Smooth muscle cell of the pulmonary artery (primary cell): ENCODE results near the gene SRPRB. TPM values are rescaled to one million over a fixed set of nuclear protein-coding genes. Genes with fewer than 3 reads are reported as not detected.

Experiments used
- total RNA-seq: library from RNA; depleted of rRNA; stranded (reverse); fragments of >200 nt; gene quantifications from 2 replicates; pipeline ENCODE4 v1.2.3, GENCODE V29; 2014

SRPRB gene, protein sequence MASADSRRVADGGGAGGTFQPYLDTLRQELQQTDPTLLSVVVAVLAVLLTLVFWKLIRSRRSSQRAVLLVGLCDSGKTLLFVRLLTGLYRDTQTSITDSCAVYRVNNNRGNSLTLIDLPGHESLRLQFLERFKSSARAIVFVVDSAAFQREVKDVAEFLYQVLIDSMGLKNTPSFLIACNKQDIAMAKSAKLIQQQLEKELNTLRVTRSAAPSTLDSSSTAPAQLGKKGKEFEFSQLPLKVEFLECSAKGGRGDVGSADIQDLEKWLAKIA
- 115 and 123 TPM in 2 replicates for total RNA-seq

DNA sequence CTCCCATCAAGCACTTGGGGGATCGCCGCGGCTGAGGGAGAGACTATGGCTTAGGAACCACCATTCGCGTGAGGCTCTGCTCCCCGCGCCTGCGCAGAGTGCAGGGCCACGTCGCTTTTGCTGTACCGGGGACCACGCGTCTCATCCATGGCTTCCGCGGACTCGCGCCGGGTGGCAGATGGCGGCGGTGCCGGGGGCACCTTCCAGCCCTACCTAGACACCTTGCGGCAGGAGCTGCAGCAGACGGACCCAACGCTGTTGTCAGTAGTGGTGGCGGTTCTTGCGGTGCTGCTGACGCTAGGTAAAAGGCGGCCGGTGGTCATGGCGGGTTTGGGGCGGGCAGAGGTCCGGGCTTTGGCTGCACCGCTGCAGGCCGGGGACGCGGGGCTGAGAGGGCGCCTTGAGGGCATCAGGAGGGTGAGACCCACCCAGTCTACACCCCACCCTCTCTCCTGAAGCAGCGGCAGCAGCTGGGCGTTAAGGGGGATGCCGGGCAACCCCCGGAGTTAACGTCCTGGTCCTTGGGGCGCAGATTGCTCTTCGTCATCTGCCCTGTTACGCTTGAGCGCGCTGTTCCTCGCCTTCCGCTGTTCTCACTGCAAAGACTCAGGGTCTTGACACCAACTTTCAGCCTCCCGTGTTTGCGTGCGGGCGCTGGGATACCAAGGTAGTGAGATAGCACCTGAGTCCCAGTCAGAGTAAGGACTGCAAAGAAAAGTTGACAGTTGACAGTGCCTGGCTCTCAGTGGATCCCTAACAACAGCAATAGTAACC, at the start of gene SRPRB:
TSS of gene SRPRB (plus strand) at position 114 of the 774 bp plus-strand sequence. CDS start at position 148, 34 bp downstream.

Other genes starting within 250 kb of the SRPRB start
- 153 and 174 TPM in 2 replicates for gene CDV3, start 232.1 kb upstream of the SRPRB start, total RNA-seq
- 17.1 and 22.5 TPM in 2 replicates for gene TOPBP1, start 143.9 kb upstream of the SRPRB start, total RNA-seq
- 0.20 and 0.43 TPM in 2 replicates for gene TF, start 59.4 kb upstream of the SRPRB start, total RNA-seq
- 1.7 and 4.2 TPM in 2 replicates for gene RAB6B, start 90.1 kb downstream of the SRPRB start, total RNA-seq
- gene SLCO2A1, start 224.1 kb downstream of the SRPRB start, total RNA-seq: under 0.01 TPM in 2 replicates